ENCODE data around the gene HYLS1.

Gene HYLS1

DNA sequence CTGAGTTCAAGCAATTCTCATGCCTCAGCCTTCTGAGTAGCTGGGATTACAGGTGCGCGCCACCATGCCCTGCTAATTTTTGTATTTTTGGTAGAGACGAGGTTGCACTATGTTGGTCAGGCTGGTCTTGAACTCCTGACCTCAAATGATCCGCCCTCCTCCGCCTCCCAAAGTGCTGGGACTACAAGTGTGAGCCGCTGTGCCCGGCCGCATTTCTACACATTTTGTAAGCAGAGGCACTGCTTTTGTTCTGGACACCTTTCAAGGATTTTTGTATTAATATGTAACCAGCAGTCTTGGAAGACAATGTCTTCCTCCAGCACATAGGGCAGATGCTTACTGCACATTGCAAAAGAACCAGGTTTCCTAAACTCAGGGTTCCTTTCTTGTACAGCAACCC, 47.0 kb downstream of the HYLS1 start:
- DNase-seq (ENCODE audit: low read depth): no peak

DNA sequence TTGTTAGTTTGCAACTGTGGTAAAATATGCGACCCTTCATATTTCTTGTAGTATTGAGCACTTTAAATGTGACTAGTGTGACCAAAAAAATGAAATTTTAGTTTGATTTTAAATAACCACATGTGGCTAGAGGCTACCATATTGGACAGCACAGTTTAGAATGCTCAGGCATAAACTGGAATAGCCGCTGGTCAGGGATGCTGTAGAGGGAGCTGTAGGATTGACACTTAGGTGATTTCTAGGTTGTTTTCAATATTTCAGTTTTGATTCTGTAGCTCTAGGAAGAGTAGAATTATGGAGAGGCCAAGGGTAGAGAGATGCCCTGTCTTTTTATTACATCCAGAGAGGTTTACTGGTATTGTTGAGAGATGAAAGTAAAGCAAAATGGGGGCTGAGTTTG, 47.6 kb downstream of the HYLS1 start:
- DNase-seq (ENCODE audit: low read depth): no peak

DNA sequence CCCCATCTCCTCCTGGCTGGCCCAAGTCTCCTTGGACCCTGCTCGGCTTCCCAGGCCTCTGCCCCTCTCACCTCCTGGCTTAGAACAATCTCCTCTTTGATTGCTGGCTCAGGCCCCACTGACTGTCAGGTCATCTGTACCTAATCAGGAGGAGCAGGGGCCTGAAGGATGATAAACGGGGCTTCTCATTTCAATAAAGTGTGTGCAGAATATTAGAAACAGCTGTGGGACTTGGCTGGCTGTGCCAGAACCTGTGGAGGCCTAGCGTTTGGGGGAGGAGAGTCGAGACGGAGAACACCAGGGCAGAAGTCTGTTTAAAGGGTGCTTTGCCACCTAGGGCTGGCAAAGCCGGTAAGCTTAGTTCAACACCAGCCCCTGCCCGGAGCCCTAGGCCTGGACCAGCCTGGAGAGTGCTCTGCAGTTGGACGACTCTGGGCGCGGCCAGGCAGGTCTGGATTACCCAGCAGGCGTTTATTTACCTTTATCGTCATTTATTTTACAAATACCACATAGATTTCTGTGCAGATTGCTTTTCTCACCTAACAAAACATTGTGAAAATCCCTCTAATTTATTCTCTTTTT, 48.2 kb downstream of the HYLS1 start:
- DNase-seq (ENCODE audit: low read depth): no peak

DNA sequence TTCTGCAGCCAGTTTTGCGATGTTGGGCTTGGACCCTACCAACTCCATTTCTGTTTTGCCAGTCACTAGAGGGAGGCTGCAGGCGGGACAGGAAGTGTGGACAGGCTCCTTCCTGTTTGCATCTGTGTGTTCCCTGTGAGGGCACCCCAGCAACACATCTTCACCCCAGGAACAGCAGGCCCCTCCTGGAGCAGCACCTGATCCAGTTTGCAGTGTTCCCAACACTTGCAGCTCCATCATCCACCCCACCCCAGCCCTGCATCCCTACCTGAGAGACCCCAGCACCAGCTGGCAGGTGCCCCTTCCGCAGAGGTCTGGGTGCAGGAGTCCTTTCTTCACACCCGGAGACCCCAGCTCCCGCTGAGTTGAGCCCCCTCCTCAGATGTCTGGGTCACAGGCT, 51.0 kb downstream of the HYLS1 start:
- DNase-seq (ENCODE audit: low read depth): no peak

DNA sequence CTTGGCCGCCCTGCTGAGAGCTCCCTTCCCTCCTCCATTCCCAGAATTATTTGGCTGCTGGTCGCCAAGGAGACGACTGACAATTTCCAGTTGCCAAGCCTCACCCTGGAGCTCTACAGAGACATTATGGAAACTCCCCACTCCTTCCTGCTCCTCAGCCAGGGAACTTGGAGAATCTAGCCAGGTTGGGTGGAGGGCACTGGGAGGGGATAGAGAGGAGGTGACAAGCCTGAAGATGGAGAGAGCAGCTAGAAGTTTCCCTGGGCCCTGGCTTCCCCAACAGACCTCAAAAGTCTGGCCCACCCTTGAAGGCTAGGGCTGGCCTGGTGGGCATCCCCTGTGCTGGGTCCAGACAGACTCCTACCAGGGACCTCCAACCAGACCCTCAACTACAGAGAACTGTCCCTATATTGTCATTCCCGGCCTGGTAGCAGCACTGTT, 51.6 kb downstream of the HYLS1 start:
- no peak for DNase-seq (ENCODE audit: low read depth)

DNA sequence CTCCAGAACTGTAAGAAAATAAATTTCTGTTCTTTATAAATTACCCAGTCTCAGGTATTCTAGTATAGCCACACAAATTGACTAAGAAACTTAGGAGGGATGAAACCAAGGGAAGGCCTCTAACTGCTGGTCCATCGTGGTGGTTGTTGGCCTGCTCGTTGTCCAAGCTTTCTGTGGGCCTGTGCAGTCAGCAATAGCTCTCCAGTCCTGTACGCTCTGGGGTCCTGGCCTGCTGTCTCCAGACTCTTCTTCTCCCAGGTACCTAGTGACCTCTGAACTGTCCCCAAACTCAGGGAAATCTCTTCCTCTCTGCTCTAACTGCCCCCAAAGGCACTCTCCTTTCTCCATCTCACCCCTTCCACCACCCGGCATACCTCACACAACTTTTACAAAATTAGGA, 52.7 kb downstream of the HYLS1 start:
- DNase-seq (ENCODE audit: low read depth): no peak

DNA sequence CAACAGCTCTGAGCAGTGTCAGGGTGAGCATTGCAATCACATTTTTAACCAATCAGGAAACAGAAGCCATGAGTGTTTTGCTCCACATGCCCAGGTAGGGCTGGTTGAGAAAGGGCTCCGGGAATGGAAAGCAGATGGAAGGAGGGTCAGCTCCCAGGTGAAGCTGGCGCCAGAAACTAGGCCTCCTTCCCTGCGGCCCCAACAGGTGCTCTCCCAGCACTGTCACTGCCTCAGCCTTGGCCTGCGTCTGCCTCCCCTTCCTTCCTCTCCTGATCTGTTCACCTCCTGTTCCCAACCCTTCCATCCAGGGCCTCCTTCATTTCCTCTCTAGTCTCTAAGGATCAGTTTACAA, 53.8 kb downstream of the HYLS1 start:
- no peak for DNase-seq (ENCODE audit: low read depth)

DNA sequence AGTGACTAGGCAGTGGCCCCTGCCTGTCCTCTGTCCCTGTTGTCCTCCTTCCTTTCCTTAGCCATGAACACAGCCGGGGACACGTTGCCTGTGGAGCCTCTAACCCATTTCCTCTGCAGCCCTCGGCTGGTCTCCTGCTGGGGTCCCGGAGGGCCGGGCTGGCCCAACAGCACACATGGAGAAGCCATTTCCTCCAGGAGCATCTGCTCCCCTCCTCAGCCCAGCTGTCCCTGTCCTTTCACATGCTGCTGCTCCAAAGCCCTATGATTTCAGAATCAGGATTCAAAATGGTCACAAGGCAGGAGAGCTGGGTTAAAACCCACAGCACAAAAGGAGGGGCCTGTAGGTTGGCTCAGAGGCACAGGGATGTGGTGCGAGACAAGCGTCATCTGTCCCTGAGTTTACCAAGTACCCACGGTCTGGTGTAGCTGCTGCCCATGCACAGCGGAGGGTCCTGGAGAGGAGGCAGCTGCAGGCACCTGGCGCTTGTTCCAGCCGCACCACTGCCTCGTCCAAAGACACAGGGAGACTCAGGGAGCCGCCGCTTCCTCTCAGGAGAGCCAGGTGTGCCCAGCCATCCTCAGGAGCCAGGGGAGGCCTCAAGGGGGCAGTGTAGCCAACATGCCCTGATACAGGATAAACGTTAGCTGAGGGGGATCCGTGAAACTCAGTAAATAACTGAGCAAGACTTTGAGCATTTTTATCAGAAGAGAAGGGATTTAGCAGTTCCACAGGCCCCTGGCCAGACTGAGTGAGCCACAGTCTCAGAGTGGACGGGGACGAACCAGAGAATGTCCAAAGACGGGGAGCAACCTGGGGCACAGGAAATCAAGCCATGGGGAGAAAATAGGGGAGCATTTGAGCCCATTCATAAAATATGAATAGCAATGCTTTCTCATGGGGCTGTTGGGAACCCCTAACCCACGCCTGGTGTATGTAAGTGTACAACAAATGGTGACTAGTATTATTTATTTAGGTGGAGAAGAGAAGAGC, 54.4 kb downstream of the HYLS1 start:
- DNase-seq (ENCODE audit: low read depth): no peak

DNA sequence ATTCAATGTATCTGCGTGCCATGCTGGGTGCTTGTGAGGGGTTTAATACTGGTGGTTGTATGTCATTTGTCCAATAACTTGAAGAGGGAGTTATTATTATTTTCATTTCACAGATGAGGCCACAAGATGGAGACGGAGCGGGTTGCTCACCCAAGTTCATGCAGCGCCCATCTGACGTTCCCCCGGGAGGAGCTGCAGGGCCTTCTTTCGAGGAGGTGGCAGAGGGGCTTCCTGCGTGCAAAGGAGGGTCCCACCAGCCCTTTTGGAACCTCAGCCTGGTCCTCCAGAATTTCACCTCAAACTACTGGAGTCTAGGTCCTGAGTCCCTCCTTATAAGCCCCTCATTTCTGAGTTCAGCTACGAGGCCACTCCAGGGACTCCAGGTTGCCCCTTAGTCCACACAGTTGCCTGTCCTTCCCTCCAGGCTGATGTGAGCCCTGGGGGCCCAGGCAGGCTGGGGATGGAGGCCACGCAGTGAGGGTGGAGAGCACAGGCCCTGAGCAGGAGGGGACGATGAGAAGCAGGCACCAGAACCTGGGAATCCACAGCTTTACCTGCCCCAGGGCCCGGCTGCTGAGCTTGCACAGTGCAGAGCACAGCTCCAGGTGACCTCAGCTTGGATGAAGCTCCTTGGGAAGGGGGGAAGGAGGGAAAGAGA, 55.4 kb downstream of the HYLS1 start:
- no peak for DNase-seq (ENCODE audit: low read depth)

DNA sequence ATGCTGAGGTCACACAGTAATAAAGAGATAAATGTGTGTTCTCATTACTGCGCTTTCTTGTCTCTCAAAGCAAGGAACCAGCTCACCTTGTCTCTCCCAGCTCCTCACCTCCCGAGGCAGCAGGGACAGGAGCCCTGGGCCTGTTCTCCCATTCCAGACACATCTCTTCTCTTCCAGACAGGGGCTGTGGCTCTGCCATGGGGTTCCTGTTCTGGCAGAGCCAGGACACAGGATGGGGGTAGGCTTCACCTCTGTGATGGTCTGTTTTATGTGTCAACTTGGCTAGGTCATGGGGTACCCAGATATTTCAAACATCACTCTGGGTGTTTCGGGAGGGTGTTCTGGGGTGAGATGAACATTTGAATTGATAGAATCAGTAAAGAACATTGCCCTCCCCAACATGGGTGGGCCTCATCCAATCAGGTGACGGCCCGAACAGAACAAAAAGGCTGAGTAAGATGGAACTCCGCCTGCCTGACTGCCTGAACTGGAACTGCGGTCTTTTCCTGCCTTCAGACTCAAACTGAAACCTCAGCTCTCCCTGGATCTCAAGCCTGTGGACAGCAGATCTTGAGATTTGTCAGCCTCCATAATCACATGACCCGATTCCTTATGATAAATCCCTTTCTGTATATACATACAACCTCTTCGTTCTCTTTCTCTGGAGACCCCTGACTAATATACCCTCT, 56.3 kb downstream of the HYLS1 start:
- no peak for DNase-seq (ENCODE audit: low read depth)

DNA sequence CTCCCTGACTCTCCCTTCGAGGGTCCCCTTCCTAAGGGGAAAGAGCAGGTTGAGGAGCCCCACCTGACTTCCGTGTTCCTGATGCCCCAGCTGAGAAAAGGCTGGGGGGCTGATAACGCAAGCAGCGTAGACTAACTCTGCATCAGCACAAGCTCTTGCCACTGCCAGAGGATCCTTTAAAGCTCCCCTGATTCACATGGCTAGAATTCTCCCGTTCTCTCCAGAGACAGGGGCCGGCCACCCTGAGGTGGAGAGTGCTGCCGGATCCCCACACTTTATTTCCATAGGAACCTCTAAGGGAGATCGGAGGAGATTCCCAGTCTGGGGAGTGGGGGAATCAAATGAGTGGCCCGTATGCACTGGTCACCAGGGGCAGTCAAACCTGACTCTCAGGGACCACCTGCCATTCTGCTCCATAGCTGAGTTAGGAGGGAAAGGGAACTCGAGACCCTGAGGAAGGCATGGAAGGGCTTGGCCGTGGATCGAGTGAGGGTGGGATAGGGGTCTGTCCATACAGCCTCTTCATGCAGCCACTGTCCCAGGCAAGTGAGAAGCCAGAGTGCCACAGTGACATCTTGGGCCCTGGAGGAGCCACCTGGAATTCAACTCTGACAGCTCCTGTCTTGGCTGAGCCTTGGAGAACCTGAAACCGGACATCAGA, 57.0 kb downstream of the HYLS1 start:
- no peak for DNase-seq (ENCODE audit: low read depth)

DNA sequence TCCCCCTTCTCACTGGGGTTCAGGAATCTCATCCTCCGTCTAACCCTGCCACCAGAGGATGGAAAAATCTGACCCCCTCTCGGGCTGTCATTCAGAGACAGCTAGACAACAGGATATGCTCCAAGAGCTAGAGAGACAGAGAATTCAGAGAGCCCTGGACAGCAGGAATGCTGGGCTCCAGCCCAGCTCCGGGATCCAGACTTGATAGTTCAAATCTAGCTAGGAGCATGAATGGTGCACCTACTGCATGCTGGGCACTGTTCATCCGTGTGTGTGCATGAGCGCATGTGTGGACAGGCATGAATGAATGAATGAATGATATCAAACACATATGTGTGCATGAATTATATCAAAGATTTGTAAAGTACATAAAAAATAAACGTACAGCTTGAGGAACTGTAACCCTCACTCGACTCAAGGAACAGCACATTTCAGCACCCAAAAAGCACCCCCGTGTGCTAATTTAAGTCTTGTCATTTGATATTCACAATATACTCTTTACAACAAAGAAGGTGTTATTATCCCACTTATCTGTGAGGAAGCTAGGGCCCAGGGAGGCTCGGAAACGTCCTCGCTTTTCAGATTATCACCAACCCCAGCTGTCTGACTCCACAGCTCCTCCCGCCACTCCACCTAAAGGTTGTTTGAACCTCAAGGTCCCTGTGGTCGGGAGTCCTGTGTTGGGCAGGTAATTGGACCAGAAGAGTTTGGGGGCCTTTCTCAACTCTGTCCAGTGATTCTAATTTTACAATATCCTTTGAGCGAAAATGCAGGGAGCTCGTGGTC, 57.7 kb downstream of the HYLS1 start:
- no peak for DNase-seq (ENCODE audit: low read depth)

DNA sequence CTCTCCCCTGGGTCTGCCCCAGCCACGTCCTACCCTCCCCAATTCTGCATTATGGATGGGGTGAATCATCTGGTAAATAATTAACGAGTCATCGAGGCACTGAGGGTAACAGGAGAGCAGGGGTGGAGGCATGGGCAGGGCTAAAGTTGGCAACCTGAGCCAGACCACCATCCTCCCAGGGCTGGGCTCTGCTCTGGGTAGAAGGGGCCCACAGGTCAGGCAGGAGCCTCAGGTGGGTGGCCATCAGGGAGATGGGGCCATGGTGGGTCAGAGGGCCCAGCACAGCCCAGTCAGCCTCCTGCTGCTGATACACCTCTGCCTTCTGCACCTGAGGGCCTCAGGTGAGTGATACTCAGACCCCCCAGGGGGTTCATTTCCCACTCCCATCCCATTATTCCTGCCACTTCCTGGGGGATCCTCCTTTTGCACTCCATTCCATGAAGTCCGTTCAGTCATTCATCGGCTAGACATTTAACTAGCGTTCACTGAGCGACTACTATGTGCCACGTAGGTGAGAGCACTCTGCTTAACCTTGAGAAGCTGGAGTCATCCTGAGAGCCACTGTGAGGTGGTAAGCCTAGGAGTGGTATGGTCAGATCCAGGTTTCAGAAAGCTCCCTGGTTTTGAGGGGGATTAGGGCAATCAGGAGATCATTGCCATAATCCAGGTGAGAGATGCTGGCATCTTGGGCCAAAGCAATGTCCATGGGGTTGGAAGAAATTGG, 58.5 kb downstream of the HYLS1 start, which contains the start of gene VSIG10L2:
TSS of gene VSIG10L2 (plus strand) at position 248 of the 724 bp plus-strand sequence. CDS start at position 260, 12 bp downstream.
- DNase-seq (ENCODE audit: low read depth): no peak

DNA sequence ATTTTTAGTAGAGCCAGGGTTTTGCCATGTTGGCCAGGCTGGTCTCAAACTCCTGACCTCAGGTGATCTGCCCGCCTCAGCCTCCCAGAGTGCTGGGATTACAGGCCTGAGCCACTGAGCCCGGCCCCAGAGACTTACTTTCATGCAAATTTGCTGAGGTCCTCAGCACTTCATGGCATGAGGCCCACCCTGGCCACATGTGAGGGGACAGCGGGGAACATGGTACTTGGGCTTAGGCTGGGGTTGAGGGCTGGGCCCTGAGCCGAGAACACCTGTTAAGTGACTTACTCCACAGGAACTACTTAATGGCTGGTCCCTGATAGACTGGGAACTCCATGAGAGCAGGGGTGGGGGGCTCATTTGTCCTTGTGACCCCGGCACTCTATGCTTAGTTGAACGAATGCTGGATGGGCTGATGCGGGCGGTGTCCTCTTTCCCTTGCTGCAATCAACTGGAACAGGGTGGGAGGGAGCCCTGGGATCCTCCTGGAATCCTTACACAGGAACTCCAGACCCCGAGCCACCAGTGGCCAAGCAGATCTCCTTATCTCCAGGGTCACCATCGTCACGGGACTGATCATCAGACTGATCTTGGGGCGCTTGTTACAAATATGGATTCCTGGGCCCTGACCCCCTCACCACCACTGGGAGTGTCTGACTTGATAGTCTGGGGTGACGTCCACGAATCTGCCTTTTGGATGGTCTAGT, 59.4 kb downstream of the HYLS1 start:
- no peak for DNase-seq (ENCODE audit: low read depth)

DNA sequence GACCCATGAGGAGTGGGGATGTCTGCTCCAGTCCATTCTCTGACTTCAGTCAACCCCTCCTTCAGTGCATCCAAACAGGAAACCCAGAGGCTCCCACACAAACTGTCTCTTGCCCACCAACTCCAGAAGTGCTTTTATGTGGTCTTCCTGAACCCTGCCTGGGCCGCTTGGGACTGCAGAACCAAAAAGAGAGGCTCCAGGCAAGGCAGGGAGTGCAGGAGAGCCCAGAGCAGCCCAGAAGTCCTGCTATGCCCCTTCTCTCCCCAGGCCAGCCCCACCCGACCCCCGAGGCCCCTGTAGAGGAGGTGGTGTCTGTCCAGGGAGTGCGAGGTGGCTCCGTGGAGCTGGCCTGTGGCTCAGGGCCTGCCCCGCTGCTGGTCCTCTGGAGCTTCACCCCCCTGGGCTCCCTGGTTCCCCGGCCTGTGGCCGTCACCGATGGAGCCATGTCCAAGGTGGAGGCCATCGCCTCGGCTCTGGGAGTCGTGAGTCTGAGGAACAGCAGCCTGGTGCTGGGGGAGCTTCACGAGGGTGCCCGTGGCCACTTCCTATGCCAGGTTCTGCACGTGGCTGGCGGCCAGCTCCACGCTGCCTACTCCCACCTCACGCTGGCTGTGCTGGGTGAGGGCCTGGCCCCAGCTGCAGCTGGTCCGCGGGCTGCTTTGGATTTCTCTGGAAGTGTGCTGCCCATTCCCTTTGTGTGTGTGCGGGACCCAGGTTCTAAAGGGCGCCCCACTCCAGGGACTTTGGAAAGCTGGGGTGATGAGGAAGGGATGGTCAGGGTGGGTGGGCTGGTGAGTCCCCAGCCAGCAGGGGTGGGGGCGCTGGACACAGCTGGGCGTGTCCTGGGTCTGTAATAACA, 60.2 kb downstream of the HYLS1 start:
- DNase-seq (ENCODE audit: low read depth): no peak

DNA sequence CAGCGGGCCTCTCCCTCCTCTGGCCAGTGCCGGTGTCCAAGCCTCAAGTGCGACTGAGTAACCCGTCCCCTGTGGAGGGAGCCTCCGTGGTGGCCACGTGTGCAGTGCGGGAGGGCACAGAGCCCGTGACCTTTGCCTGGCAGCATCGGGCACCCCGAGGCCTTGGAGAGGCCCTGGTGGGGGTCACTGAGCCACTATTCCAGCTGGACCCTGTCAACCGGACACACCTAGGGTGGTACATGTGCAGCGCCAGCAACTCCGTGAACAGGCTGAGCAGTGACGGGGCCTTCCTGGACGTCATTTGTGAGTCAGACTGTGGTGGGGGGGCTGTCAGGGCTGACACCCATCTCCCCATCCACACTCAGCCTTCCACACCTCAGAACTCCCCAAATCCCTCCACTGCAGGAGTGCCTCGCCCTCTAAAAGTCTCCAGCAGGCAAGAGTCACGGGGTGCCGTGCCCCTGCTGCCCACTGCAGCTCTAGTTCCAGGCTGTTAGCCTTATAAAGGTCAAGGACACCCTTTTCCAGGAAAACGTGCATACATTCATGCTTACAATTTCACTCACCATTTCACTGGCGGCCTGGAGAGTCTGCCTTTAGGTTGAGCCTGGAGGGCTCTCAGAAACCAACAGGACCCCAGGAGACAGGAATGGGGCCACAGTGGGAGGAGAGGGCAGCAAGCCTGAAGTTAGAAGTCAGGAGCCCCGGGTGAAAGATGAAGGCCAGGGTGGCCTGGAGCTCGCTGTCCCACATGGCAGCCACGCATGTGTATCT, 61.0 kb downstream of the HYLS1 start:
- no peak for DNase-seq (ENCODE audit: low read depth)

DNA sequence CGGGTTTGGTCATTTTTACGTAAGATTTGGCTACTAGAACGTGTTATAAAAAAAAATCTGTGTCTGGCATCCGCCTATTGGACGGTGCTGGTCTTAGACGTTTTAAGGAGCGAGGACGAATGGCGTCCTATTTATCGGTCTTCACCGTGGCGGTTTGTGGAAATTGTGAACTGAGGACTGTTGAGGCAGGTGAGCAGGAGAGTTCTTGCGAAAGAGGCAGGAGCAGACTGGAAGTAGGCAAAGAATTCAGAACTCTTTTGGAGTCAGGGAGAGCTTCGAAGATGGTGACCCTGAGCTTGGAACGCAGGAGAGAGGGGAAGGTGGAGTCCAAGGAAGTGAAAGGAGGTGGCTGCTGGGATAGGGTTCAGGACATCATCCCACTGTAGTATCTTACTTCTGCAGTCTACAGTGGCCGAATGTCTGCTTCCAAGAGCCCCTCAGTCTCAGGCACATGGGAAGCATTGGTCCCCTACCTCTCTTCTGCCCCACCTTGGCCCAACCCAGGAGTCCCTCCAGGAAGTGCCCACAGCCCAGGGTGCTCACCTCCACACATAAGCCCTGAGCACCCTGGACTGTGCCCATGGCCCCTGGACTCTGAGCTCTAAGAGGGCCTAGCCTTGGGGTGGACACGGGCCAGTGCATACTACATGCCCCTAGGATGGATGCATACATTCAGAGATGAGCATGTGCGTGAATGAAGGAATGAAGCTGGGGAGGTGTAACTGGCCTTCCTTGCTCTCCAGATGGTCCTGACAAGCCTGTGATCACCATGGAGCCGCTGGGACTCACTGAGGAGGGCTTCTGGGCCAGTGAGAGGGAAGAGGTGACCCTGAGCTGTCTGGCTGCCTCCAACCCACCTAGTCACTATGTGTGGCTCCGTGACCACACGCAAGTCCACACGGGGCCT, 62.1 kb downstream of the HYLS1 start:
- no peak for DNase-seq (ENCODE audit: low read depth)
